ENCODE data around the gene RCAN1. TPM values are rescaled to one million over a fixed set of nuclear protein-coding genes. Genes with fewer than 3 reads are reported as not detected.

Gene RCAN1
- total and polyA plus RNA-seq, 9 donors: 8.6 to 26.7 (median 10.0) TPM

GRCh38 chr21:34595457-34595856 lies 19.5 kb downstream of the RCAN1 start:
- Histone ChIP-seq H3K36me3 (no peaks in the 10 kb centered on the region), H3K27me3 (no peaks in the 10 kb centered on the region), H3K9me3 (no peaks in the 10 kb centered on the region), H3K4me3 (no peak overlapping the region), H3K27ac (no peak overlapping the region), H3K4me1 (ENCODE audit: insufficient read depth) (peaks cover 8% of the 10 kb centered on the region)
- 83 to 94% (median 91%) methylated on average over 8 of the region's 8 CpGs for WGBS, 3 donors
- intact Hi-C loops (cut with DNase I): no loop called here
- TF ChIP-seq EP300 (IDR thresholded peaks at IDR 0.05): no peak
- no peak for TF ChIP-seq CTCF (IDR thresholded peaks at IDR 0.05)
- no peak for TF ChIP-seq POLR2A (IDR thresholded peaks at IDR 0.05)
- no peak for DNase-seq

DNA sequence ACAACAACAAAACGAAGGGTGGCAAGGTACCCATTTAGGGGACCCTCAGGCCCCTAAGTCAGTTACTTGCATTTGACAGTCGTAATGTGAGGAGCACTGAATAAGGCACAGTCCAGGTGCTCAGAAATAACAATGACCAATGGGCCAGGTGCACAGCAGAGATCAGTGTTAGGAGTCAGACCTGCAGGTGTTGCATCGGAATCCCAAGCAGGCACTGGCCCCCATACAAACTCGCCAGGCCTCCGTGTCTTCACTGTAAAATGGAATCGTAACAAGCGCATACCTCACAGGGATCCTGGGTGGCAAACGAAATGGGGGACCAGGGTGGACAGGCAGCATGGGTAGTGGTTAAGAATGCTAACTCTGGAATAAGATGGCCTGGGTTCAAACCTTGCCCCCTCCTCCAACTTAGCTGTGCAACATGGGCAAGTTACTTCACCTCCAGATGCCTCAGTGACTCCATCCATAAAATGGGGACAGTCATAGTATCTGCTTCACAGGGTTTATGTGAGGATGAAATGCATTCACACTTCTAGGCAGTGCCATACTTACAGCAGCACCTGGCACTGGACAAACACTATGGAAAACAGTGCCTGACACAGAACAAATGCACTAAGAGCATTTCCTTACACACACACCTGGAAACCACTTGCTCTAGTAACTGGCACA lies 20.2 kb downstream of the RCAN1 start:
- Histone ChIP-seq H3K27ac (no peak overlapping the region), H3K36me3 (no peaks in the 10 kb centered on the region), H3K4me3 (no peak overlapping the region), H3K9me3 (no peaks in the 10 kb centered on the region), H3K27me3 (no peaks in the 10 kb centered on the region), H3K4me1 (ENCODE audit: insufficient read depth) (peaks cover 8% of the 10 kb centered on the region)
- TF ChIP-seq POLR2A (IDR thresholded peaks at IDR 0.05): no peak
- TF ChIP-seq EP300 (IDR thresholded peaks at IDR 0.05): no peak
- TF ChIP-seq CTCF (IDR thresholded peaks at IDR 0.05): no peak
- WGBS, 3 donors: 85 to 96% (median 96%) methylated on average over 8 of the region's 8 CpGs
- intact Hi-C loops (cut with DNase I): no loop called here
- DNase-seq: no peak

DNA sequence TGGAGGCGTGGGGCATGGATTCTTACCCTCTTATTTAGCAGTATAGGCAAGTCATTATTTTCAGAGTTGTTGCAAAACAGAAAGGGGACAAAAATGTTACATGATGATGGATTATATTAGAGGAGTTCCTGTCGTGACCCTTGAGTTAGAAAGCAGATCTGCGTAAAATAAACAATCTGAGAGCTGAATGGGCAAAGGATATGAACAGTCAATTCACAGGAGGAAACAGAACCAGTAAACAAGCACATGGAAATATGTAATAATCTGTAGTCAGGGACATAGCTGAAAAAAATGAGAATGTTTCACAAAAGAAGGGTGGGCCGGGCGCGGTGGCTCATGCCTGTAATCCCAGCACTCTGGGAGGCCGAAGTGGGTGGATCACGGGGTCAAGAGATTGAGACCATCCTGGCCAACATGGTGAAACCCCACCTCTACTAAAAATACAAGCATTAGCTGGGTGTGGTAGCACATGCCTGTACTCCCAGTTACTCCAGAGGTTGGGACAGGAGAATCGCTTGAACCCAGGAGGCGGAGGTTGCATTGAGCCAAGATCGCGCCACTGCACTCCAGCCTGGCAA lies 20.9 kb downstream of the RCAN1 start:
- H3K27me3 ChIP-seq: no peaks in the 10 kb centered on the region
- no peaks in the 10 kb centered on the region for H3K36me3 ChIP-seq
- peaks cover 8% of the 10 kb centered on the region for H3K4me1 ChIP-seq (ENCODE audit: insufficient read depth)
- H3K27ac ChIP-seq: no peak overlapping the region
- DNase-seq: no peak
- H3K4me3 ChIP-seq: no peak overlapping the region
- H3K9me3 ChIP-seq: no peaks in the 10 kb centered on the region
- 90 to 94% (median 93%) methylated on average over 12 of the region's 12 CpGs for WGBS, 3 donors
- no peak for TF ChIP-seq POLR2A (IDR thresholded peaks at IDR 0.05)
- no peak for TF ChIP-seq EP300 (IDR thresholded peaks at IDR 0.05)
- intact Hi-C loops (cut with DNase I): no loop called here

DNA sequence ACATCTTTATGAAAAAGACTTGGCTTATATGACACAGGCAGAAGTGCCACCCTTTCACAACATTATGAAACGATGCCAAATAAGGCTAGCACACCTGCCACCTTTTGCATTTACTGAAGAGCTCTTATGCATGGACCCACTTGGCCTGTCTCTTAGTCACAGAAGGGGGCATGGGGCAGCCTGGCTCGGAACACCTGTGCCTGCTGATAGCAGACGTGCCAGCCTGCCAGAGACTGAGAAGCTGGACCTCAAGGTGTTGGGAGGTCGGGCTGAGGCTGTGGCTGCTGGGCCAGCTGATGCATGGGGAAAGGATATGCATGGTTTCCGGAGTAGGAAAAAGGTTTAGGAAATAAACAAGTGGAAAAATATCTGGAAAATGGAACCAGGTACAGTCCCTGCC lies 21.5 kb downstream of the RCAN1 start:
- Histone ChIP-seq H3K4me3 (no peak overlapping the region), H3K27ac (no peak overlapping the region), H3K27me3 (no peaks in the 10 kb centered on the region), H3K36me3 (no peaks in the 10 kb centered on the region), H3K4me1 (ENCODE audit: insufficient read depth) (peaks cover 8% of the 10 kb centered on the region), H3K9me3 (no peaks in the 10 kb centered on the region)
- intact Hi-C loops (cut with DNase I): no loop called here
- TF ChIP-seq POLR2A (IDR thresholded peaks at IDR 0.05) (no peak), CTCF (IDR thresholded peaks at IDR 0.05) (no peak), EP300 (IDR thresholded peaks at IDR 0.05) (no peak)
- 74 to 94% (median 93%) methylated on average over 5 of the region's 5 CpGs for WGBS, 3 donors
- no peak for DNase-seq
